GM23248 (cell line): ENCODE results near the gene TRMT44. TPM values are rescaled to one million over a fixed set of nuclear protein-coding genes. Genes with fewer than 3 reads are reported as not detected.
"Not testable (repeated sequence)": the region's sequence is repeated elsewhere in the genome, so short reads cannot be mapped to it uniquely, and the experiment has no call there.

Source experiments
- DNase-seq: peaks from one replicate; pipeline ENCODE4 v3.0.0-alpha.2; 2015
- H2AFZ ChIP-seq: fragments of 200-600 bp; sonication (generic); 2 replicates; pipeline ENCODE4 v1.6.1; 2016; ENCODE audit warnings: antibody characterized with exemption
- H3F3A ChIP-seq: fragments of 200-600 bp; sonication (generic); 2 replicates; pipeline ENCODE4 v1.6.1; 2016; ENCODE audit warnings: mild to moderate bottlenecking, antibody characterized with exemption, mixed run types; ENCODE audit not compliant: insufficient read depth
- H3K27ac ChIP-seq: fragments of 200-600 bp; sonication (generic); 2 replicates; pipeline ENCODE4 v1.5.1; 2016; ENCODE audit warnings: mild to moderate bottlenecking
- H3K27me3 ChIP-seq: fragments of 200-600 bp; sonication (generic); replicated peaks from 2 replicates; pipeline ENCODE4 v1.6.1; 2016; ENCODE audit warnings: mild to moderate bottlenecking; ENCODE audit not compliant: insufficient read depth
- H3K36me3 ChIP-seq: fragments of 200-600 bp; sonication (generic); 2 replicates; pipeline ENCODE4 v1.6.1; 2016; ENCODE audit warnings: low read depth, mild to moderate bottlenecking
- H3K4me1 ChIP-seq: fragments of 200-600 bp; sonication (generic); 2 replicates; pipeline ENCODE4 v1.6.1; 2016; ENCODE audit warnings: mild to moderate bottlenecking; ENCODE audit not compliant: insufficient read depth
- H3K4me2 ChIP-seq: fragments of 200-600 bp; sonication (generic); one replicate; pipeline ENCODE4 v1.6.1; 2016; ENCODE audit warnings: mild to moderate bottlenecking; ENCODE audit not compliant: unreplicated experiment
- H3K4me3 ChIP-seq: fragments of 200-600 bp; sonication (generic); 2 replicates; pipeline ENCODE4 v1.5.1; 2016; ENCODE audit warnings: mild to moderate bottlenecking
- H3K79me2 ChIP-seq: fragments of 200-600 bp; sonication (generic); 2 replicates; pipeline ENCODE4 v1.6.1; 2016; ENCODE audit warnings: mild to moderate bottlenecking; ENCODE audit not compliant: insufficient read depth
- H3K9ac ChIP-seq: fragments of 200-600 bp; sonication (generic); 2 replicates; pipeline ENCODE4 v1.6.1; 2016; ENCODE audit warnings: mild to moderate bottlenecking
- H3K9me2 ChIP-seq: fragments of 200-600 bp; sonication (generic); 2 replicates; pipeline ENCODE4 v1.6.1; 2016; ENCODE audit warnings: mixed run types, mild to moderate bottlenecking, moderate library complexity; ENCODE audit not compliant: insufficient read depth
- H3K9me3 ChIP-seq: fragments of 200-600 bp; sonication (generic); one replicate; pipeline ENCODE4 v1.6.1; 2017; ENCODE audit warnings: low read depth
- H4K20me1 ChIP-seq: fragments of 200-600 bp; sonication (generic); 2 replicates; pipeline ENCODE4 v1.6.0; 2016; ENCODE audit not compliant: insufficient read depth
- EZH2 ChIP-seq: fragments of 200-600 bp; sonication (generic); IDR thresholded peaks from 2 replicates; pipeline ENCODE4 v1.6.1; 2018; ENCODE audit warnings: antibody characterized with exemption, mild to moderate bottlenecking; ENCODE audit not compliant: insufficient read depth, poor library complexity, severe bottlenecking
- EZH2phosphoT487 ChIP-seq: fragments of 200-600 bp; sonication (generic); IDR thresholded peaks from 2 replicates; pipeline ENCODE4 v1.6.1; 2018; ENCODE audit warnings: antibody characterized with exemption, moderate library complexity, mild to moderate bottlenecking, low read depth; ENCODE audit not compliant: insufficient read depth
- WGBS, 2 experiments: methylation state at CpG; one replicate each; pipeline ENCODE4 v1.1.6; 2015 to 2017; ENCODE audit warnings: low lambda C conversion rate in 2 of 2, low coverage in 1 of 2; ENCODE audit errors: missing lambda C conversion rate in 2 of 2; 5-methylcytosine and 5-hydroxymethylcytosine counted together
- in situ Hi-C: fragments of 300-500 bp; cut with MboI; formaldehyde crosslinking; loops from 2 replicates; pipeline ENCODE4 v1.15.0; 2020
- polyA plus RNA-seq: library from polyadenylated mRNA; unstranded; fragments of >200 nt; fragmentation: Nextera tagmentation; extraction: Ambion mirVana; gene quantifications from 2 replicates; pipeline ENCODE4 v1.2.1, GENCODE V29; 2016
- total RNA-seq: library from RNA; depleted of rRNA; stranded (reverse); fragments of >200 nt; shearing (Covaris generic); gene quantifications from 2 replicates; pipeline ENCODE4 v1.2.3, GENCODE V29; 2014

TRMT44 gene
- total and polyA plus RNA-seq, 2 experiments from 2014 or later, result 4.1 to 12.0 TPM

DNA sequence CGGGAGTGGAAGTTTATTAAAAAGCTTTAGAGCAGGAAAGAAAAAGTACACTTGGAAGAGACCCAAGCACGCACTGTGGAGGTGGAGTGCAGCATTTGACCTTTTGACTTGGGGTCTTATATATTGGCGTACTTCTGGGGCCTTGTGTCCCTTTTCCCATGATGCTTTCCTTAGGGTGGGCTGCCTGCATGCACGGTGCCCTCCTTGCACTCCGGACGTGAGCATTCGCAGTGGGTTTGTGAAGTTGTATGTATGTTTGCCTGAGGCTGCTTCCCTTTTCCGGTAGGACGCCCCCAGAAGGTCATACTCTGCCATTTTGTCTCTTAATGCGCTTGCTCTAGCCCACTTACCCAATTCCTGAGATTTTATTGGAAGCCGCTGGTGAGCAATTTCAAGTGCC is 39.6 kb downstream of the TRMT44 start:
- no peak for TF ChIP-seq EZH2phosphoT487
- Histone ChIP-seq H3K79me2 (no peaks in the 10 kb centered on the region), H3K27ac (no peak overlapping the region), H3K4me1 (0 out of 2 replicates have a peak, but pooled peaks cover 5% of the 10 kb centered on the region), H3K4me3 (no peak overlapping the region), H3K36me3 (0 out of 2 replicates have a peak, but pooled peaks cover 5% of the 10 kb centered on the region), H3K4me2 (no peak overlapping the region), H4K20me1 (no peaks in the 10 kb centered on the region), H3K9me2 (no peaks in the 10 kb centered on the region), H2AFZ (no peak overlapping the region), H3K9ac (no peak overlapping the region), H3F3A (no peaks in the 10 kb centered on the region), H3K27me3 (no peaks in the 10 kb centered on the region), H3K9me3 (no peaks in the 10 kb centered on the region)
- 92 to 94% methylated on average over 11 of the region's 11 CpGs for WGBS, 2 experiments
- in situ Hi-C loops, result no loop called here
- DNase-seq, result no peak

DNA sequence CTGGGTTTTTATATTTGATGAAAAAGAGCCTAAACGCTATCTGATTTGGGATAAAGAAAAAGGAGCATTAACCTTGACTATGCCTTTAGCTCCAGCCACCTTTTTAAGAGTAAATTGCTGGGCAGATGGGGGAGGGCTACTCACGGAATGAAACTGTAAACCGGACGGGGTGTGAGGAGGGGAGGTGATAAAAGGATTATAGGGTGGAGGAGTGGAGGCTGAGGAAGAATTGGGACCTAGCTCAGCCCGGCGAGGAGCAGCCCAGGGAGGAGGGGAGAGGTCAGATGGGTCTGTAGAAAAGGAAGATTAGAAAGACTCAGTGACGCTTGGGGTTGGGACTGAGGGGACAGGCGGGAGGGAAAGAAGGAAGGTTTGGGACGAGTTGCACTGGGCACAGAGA is 46.1 kb downstream of the TRMT44 start:
- H3K4me1 ChIP-seq, H3K9me3 ChIP-seq, H3K27ac ChIP-seq, H3K9ac ChIP-seq, H3K79me2 ChIP-seq, H4K20me1 ChIP-seq, H3K9me2 ChIP-seq, H3K4me3 ChIP-seq, H2AFZ ChIP-seq, DNase-seq, H3K36me3 ChIP-seq, H3K4me2 ChIP-seq, in situ Hi-C loops, H3F3A ChIP-seq, H3K27me3 ChIP-seq: not testable (repeated sequence)
- 56 to 69% methylated on average over 7 to 9 of the region's 9 CpGs for WGBS, 2 experiments

DNA sequence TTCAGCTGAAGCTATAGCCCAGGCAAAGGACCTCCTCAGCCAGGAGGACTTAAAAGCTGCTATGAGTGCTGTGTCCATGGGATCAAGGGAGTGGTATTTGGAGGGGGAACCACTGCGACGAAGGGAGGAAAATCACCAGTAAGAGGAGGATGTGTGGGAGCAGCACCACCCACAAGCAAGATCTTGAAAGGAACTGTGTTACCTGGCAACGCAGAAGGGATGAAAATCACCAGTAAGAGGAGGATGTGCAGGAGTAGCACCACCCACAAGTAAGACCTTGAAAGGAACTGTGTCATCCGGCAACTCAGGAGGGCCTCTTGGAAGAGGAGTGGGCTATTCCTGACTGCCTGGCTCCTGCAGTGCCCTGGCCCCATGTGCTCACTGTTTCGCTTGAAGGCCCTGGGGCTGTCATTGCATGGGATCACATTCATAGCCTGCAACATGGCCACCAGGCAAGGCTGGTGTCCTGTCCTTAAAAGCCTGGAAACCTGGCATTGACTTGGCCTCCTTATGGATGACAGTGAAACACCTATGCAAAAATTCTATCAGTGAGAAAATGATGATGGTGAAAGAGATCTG is 48.3 kb downstream of the TRMT44 start:
- Histone ChIP-seq H3K27me3 (peaks cover 6% of the 10 kb centered on the region), H3K4me3 (no peak overlapping the region), H3K4me1 (no peaks in the 10 kb centered on the region), H3K27ac (no peak overlapping the region), H3K4me2 (no peak overlapping the region), H3K9me2 (no peaks in the 10 kb centered on the region), H3K79me2 (no peaks in the 10 kb centered on the region), H4K20me1 (no peaks in the 10 kb centered on the region), H3F3A (no peaks in the 10 kb centered on the region), H3K9me3 (no peaks in the 10 kb centered on the region), H3K9ac (no peak overlapping the region), H3K36me3 (no peaks in the 10 kb centered on the region), H2AFZ (no peak overlapping the region)
- DNase-seq, result no peak
- 91 to 92% methylated on average over 5 of the region's 5 CpGs for WGBS, 2 experiments
- in situ Hi-C loops, result no loop called here
- TF ChIP-seq EZH2phosphoT487 (no peak), EZH2 (no peak)

DNA sequence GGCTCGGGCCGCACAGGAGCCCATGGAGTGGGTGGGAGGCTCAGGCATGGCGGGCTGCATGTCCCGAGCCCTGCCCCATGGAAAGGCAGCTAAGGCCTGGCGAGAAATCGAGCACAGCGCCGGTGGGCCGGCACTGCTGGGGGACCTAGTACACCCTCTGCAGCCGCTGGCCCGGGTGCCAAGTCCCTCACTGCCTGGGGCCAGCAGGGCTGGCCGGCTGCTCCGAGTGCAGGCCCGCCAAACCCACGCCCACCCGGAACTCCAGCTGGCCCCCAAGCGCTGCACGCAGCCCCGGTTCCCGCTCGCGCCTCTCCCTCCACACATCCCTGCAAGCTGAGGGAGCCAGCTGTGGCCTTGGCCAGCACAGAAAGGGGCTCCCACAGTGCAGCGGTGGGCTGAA is 50.9 kb downstream of the TRMT44 start:
- H3K9ac ChIP-seq, H3F3A ChIP-seq, H3K79me2 ChIP-seq, H4K20me1 ChIP-seq, H3K4me2 ChIP-seq, in situ Hi-C loops, H3K9me3 ChIP-seq, H3K9me2 ChIP-seq, DNase-seq, H2AFZ ChIP-seq, H3K4me3 ChIP-seq, H3K27me3 ChIP-seq, H3K4me1 ChIP-seq, H3K36me3 ChIP-seq, H3K27ac ChIP-seq: not testable (repeated sequence)
- 87 to 88% methylated on average over 14 to 23 of the region's 23 CpGs for WGBS, 2 experiments

DNA sequence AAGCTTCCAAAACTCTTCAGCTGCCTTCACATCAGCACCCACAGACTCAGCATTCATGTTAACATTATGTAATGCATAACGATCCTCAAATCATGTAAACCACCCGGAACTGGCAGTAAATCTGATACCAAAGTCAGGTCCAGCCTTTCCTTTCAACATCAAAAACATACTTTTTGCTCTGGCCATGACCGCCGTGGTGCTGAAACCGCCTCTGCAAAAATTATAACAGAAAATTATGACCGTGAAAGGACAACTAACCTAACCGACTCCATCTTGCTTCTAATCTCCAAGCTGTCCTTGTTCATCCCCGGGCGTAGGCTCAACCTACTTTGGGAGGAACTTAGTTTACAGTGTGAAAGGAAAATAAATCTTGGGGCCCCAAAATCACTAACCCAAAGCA is 51.6 kb downstream of the TRMT44 start:
- Histone ChIP-seq H3K36me3 (no peaks in the 10 kb centered on the region), H2AFZ (no peak overlapping the region), H3K27me3 (peaks cover 4% of the 10 kb centered on the region; the same call in 1 of the 2 replicates), H3K9me2 (no peaks in the 10 kb centered on the region), H4K20me1 (no peaks in the 10 kb centered on the region), H3K4me2 (no peak overlapping the region), H3K9me3 (no peaks in the 10 kb centered on the region), H3F3A (no peaks in the 10 kb centered on the region), H3K4me3 (no peak overlapping the region), H3K27ac (no peak overlapping the region), H3K9ac (no peak overlapping the region), H3K4me1 (no peaks in the 10 kb centered on the region), H3K79me2 (no peaks in the 10 kb centered on the region)
- TF ChIP-seq EZH2 (no peak), EZH2phosphoT487 (no peak)
- no peak for DNase-seq
- in situ Hi-C loops, result no loop called here
- WGBS, 2 experiments, result 68 to 69% methylated on average over 9 of the region's 9 CpGs
